T-helper 17 cell (primary cell): ENCODE data around the gene LACTBL1. TPM values are rescaled to one million over a fixed set of nuclear protein-coding genes. Genes with fewer than 3 reads are reported as not detected.

ENCODE experiments used
- ATAC-seq: fragments of 150-1000 bp; cut with Tn5 transposase; 2 replicates; pipeline ENCODE4 v1.10.0; 2021; ENCODE audit warnings: mild to moderate bottlenecking, moderate library complexity
- DNase-seq, 3 donors: peaks; one replicate each; pipeline versions ENCODE4 v3.0.0 to v3.0.0-alpha.2; 2020 to 2021
- H3K9me3 ChIP-seq: one replicate; pipeline ENCODE4 v1.7.0; 2013; ENCODE audit warnings: low read length, mild to moderate bottlenecking; ENCODE audit not compliant: control insufficient read depth, poor library complexity, severe bottlenecking
- H3K27ac Mint-ChIP-seq: one replicate; pipeline ENCODE4 v1.8.0; 2022; ENCODE audit warnings: mild to moderate bottlenecking, moderate library complexity, mixed read lengths
- H3K27me3 Mint-ChIP-seq: one replicate; pipeline ENCODE4 v1.8.0; 2022; ENCODE audit warnings: mixed read lengths
- H3K36me3 Mint-ChIP-seq: one replicate; pipeline ENCODE4 v1.8.0; 2022; ENCODE audit warnings: low read depth, mixed read lengths
- H3K4me1 Mint-ChIP-seq: one replicate; pipeline ENCODE4 v1.8.0; 2022; ENCODE audit warnings: mild to moderate bottlenecking, mixed read lengths
- H3K4me3 Mint-ChIP-seq: one replicate; pipeline ENCODE4 v1.8.0; 2022; ENCODE audit warnings: mild to moderate bottlenecking, moderate library complexity, mixed read lengths
- total RNA-seq, 4 donors: library from RNA in 2 of 4; stranded (reverse) in 2 of 4; gene quantifications; one replicate each; pipeline ENCODE4 v1.2.3 and lab custom pipeline; 2022 to 2026

LACTBL1 gene
- total RNA-seq, 2 donors from 2014 or later: not detected

DNA sequence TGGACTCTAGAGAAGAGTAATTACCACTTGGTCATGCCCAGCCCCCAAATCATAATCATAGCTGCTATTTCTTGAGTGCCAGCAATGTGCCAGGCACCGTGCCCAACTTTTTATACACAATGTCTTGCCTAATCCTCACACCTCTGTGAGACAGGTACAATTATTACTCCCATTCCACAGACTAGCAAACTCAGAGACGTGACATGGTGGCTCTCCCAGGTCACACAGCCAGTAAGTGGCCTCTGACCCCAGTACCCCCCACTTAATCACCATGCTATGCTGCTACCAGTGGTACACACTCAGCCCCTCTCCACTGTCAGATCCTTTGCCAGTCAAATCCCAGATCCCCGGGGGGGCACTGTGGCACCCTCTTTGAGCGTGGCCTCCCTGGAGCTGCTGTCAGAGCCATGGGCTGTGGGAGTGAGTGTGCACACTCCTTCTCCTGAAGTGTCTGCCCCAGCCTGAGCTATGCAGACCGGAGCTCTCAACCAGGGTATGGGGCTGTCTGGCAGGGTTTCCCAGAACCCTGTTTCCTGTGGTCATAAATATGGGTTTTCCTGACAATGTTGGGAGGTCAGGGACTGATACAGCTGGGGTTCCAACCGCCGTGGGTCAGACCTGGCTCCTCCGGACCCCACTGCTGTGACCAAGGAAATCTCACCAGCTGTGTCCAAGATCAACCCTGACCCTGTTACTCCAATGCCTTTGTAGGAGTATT is 51.8 kb downstream of the LACTBL1 start:
- H3K27ac Mint-ChIP-seq: no peak overlapping the region
- no peaks in the 10 kb centered on the region for H3K9me3 ChIP-seq
- peaks cover 2% of the 10 kb centered on the region for H3K36me3 Mint-ChIP-seq
- no peak for ATAC-seq
- DNase-seq: no peak
- H3K27me3 Mint-ChIP-seq: peaks cover 52% of the 10 kb centered on the region
- H3K4me1 Mint-ChIP-seq: peaks cover 2% of the 10 kb centered on the region
- no peak overlapping the region for H3K4me3 Mint-ChIP-seq

DNA sequence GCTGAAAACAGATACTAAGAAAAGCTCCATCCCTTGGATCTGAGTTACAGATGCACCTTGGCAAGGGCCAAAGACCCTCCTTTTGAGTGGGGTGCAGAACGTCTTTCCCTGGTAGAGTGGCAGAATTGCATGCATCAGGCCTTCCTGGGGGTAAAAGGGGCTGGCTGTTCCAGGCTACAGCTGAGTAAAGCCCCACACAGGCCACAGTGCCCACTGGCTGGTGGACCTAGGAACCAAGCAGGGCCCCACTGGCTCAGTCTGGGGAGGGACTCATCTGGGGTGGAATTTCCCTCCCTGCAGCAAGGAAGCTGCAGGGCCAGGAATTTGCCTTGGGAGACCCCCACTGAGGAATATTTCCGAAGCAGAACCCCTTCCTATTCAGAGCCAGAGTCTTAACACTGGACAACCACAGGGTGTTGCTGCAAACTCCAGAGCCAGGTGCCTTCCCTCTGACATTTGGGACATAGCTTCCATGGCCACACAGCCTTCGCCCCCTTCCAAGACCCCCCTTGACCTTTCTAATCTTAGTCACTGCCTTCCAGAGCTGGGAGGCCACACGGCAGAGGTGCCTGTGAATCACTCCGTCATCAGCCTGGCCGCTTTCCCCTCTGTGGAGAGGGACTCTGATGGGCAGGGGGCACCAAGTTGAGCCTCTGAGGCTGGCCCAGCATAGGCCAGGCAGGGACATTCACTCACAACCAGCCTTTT is 52.5 kb downstream of the LACTBL1 start:
- H3K27me3 Mint-ChIP-seq: peaks cover 57% of the 10 kb centered on the region
- H3K36me3 Mint-ChIP-seq: peaks cover 2% of the 10 kb centered on the region
- no peaks in the 10 kb centered on the region for H3K9me3 ChIP-seq
- DNase-seq: no peak
- ATAC-seq: no peak
- H3K4me1 Mint-ChIP-seq: peaks cover 2% of the 10 kb centered on the region
- no peak overlapping the region for H3K4me3 Mint-ChIP-seq
- H3K27ac Mint-ChIP-seq: no peak overlapping the region

DNA sequence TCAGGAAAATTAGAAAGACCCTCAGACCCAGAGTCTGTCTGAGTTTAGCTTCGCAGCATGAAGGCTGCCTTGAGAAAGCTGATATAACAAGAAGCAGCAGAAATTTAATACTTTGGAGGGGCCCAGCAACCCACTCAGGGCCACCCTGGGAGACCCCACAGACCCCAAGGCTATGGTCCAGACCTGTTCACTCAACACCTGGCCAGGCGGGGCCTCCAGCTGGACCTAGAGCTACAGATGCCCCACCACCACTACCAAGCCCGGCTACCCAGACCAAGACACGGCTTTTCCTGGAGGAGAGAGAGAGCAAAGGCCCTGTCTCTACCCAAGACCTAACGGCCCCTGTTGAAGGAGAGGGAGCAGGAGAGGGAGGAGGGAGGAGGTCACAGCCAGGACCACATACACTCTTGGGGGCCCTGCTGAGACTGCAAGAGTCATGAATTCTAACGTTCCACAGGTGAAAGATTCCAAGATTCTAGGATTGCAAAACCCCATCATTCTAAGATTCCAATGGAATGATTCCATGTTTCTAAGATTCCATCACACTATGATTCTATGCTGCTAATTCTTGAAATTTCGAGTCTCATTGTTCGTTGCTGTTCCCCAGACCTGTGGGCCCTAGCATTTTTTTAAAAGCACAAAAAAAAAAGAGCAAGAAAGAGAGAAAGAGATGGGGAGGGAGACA is 53.2 kb downstream of the LACTBL1 start:
- H3K36me3 Mint-ChIP-seq: no peaks in the 10 kb centered on the region
- H3K27me3 Mint-ChIP-seq: peaks cover 61% of the 10 kb centered on the region
- H3K27ac Mint-ChIP-seq: no peak overlapping the region
- DNase-seq (no peak), ATAC-seq (no peak)
- H3K4me3 Mint-ChIP-seq: no peak overlapping the region
- no peaks in the 10 kb centered on the region for H3K9me3 ChIP-seq
- no peaks in the 10 kb centered on the region for H3K4me1 Mint-ChIP-seq

DNA sequence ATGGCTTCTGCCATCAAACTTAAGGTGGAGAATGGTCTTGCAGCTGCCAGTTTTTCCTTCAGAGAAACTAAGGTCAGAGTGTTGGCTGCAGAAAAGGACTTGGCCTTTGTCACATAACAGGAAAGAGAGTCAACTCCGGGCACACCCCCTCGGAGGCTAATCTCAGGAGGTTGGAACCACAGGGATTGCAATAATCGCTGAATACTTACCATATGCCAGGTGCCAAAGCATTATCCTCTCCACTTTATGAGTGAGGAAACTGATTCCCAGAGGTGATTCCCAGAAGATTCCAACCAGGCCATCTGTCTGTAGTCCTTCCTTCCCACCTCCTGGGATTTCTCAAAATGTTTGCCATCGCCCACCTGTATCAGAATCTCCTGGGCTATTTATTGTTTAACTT is 54.0 kb downstream of the LACTBL1 start:
- no peaks in the 10 kb centered on the region for H3K9me3 ChIP-seq
- Mint-ChIP-seq H3K36me3 (no peaks in the 10 kb centered on the region), H3K27me3 (peaks cover 62% of the 10 kb centered on the region), H3K4me3 (no peak overlapping the region), H3K27ac (no peak overlapping the region), H3K4me1 (no peaks in the 10 kb centered on the region)
- no peak for DNase-seq
- no peak for ATAC-seq

DNA sequence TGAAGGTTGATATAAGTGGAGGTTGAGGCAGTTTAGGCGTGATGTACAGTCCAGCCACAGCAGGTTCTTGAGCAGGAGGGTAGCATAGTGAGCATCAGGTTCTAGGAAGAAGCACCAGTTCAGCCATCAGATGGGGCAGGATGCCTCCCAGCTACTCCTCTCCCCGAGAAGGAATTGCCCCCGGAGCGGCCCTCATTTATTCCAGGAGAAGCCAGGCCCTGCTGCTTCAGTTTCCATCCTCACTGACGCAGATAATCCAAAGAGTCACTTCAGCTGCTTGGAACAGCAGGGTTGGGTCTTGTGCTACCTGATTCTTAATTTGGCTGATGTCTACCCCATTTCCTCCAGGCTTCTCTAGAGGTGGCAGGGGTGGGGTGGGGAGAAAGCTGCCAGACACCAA is 54.7 kb downstream of the LACTBL1 start:
- Mint-ChIP-seq H3K36me3 (no peaks in the 10 kb centered on the region), H3K4me3 (no peak overlapping the region), H3K4me1 (no peaks in the 10 kb centered on the region), H3K27me3 (peaks cover 62% of the 10 kb centered on the region), H3K27ac (no peak overlapping the region)
- no peaks in the 10 kb centered on the region for H3K9me3 ChIP-seq
- DNase-seq: no peak
- no peak for ATAC-seq

DNA sequence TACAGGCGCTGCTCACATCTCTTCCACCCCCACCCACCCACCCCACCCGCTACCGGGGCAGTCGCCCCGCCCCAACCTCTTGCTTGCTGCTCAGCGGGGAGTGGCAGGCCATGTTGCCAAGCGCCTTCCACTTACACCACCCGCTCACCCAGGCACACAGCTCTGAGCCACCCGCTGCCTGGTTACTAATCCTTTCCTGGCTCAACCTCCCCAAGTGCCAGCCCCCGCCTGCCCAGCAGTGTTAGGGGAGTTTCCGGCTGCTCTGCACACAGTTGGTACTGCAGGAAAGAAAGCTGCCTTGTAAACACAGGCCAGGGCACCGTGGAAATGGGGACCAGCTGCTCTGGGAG is 56.2 kb downstream of the LACTBL1 start:
- no peak overlapping the region for H3K27ac Mint-ChIP-seq
- no peaks in the 10 kb centered on the region for H3K9me3 ChIP-seq
- ATAC-seq: no peak
- no peaks in the 10 kb centered on the region for H3K4me1 Mint-ChIP-seq
- no peak overlapping the region for H3K4me3 Mint-ChIP-seq
- H3K36me3 Mint-ChIP-seq: no peaks in the 10 kb centered on the region
- H3K27me3 Mint-ChIP-seq: peaks cover 62% of the 10 kb centered on the region
- no peak for DNase-seq

DNA sequence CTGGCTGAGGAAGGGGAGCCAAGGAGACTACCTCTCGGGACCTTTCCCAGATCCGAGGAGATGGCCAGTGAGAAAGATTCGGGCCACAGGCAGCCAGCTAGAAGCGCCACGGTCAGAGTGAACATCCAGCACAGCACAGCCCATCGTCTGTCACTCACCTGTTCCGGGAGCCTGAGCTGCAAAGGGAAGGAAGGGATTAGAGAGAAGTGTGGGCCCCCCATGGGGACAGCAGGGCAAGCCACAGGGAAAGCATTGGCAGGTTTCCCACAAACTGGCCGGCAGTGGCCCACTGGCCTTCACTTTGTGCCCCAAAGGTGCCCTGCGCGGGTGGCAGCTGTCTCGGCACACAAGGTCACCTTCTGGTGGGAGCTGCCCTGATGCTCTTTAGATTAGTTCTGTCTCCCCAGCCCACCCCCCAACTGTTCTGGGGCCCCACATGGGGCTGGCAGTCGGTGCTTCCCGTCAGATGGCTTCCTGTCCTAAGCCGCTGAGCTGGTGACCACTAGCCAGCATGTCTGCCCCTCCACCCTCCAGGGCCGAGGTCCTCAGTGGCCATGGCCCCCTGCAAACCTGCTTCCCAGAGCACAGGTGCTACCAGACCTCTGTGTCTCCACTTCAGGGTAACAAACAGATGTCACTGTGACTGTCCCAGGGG is 56.7 kb downstream of the LACTBL1 start:
- Mint-ChIP-seq H3K27me3 (peaks cover 57% of the 10 kb centered on the region), H3K4me1 (no peaks in the 10 kb centered on the region), H3K4me3 (no peak overlapping the region), H3K27ac (no peak overlapping the region), H3K36me3 (no peaks in the 10 kb centered on the region)
- H3K9me3 ChIP-seq: no peaks in the 10 kb centered on the region
- ATAC-seq (no peak), DNase-seq (no peak)

DNA sequence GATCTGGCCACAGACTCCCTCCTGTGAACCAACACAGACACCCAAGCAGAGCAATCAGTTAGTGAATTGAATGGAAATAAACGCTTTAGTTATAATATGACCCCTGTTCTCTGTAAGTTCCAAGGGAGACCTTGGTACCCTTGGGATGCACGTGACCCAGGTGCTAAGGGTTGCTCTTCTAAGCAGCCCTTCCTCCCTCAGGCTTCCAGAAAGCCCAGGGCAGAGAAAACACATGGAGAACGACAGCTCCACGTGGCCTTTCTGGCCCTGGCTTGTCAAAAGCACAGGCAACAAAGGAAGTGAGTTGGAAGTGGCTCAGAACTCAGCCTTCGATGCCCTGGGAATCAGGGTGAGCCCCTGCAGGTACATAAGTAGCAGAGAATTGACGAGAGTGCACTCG is 57.4 kb downstream of the LACTBL1 start:
- Mint-ChIP-seq H3K4me1 (no peaks in the 10 kb centered on the region), H3K36me3 (no peaks in the 10 kb centered on the region), H3K27me3 (peaks cover 51% of the 10 kb centered on the region), H3K4me3 (no peak overlapping the region), H3K27ac (no peak overlapping the region)
- no peak for ATAC-seq
- H3K9me3 ChIP-seq: no peaks in the 10 kb centered on the region
- DNase-seq: no peak

DNA sequence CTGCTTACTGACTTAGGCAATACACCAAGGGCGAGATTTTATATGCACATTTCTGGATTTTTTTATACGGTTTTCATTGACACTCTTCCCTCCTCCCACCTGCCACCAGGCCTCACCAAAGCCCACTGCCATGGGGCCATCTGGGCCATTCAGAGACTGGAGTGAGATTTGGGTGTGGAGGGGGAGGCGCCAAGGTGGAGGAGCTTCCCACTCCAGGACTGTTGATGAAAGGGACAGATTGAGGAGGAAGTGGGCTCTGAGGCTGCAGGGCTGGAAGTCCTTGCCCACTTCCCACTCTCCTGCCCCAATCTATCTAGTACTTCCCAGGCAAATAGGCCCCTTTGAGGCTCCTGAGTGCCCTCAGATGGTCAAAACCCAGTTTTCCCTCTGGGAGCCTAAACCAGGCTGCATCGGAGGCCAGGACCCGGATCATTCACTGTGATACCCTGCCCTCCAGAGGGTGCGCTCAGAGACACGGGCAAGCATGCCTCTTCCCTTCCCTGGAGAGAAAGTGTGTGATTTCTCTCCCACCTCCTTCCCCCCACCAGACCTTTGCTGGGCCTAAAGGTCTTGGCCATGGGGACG is 57.9 kb downstream of the LACTBL1 start:
- no peaks in the 10 kb centered on the region for H3K4me1 Mint-ChIP-seq
- H3K9me3 ChIP-seq: no peaks in the 10 kb centered on the region

DNA sequence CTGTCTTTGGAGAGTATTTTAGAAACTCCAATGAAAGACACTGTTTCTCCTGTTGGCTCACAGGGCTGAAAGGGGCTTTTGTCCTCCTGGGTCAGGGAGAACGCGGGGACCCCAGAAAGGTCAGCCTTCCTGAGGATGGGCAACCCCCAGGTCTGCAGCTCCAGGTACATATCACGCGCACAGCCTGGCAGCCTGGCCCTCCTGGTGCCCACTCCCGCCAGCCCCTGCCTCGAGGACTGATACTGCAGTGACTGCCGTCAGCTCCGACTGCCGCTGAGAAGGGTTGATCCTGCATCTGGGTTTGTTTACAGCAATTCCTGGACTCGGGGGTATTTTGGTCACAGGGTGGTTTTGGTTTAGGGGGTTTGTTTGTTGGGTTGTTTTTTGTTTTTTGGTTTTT is 58.5 kb downstream of the LACTBL1 start:
- ATAC-seq: no peak
- H3K4me1 Mint-ChIP-seq: no peaks in the 10 kb centered on the region
- no peak overlapping the region for H3K4me3 Mint-ChIP-seq
- H3K27ac Mint-ChIP-seq: no peak overlapping the region
- no peak for DNase-seq
- no peaks in the 10 kb centered on the region for H3K36me3 Mint-ChIP-seq
- no peaks in the 10 kb centered on the region for H3K9me3 ChIP-seq
- peaks cover 48% of the 10 kb centered on the region for H3K27me3 Mint-ChIP-seq

More for the DNA sequence above, 57.9 kb downstream of the LACTBL1 start:
- DNase-seq (no peak), ATAC-seq (no peak)
- peaks cover 51% of the 10 kb centered on the region for H3K27me3 Mint-ChIP-seq
- H3K4me3 Mint-ChIP-seq: no peak overlapping the region
- H3K36me3 Mint-ChIP-seq: no peaks in the 10 kb centered on the region
- no peak overlapping the region for H3K27ac Mint-ChIP-seq

DNA sequence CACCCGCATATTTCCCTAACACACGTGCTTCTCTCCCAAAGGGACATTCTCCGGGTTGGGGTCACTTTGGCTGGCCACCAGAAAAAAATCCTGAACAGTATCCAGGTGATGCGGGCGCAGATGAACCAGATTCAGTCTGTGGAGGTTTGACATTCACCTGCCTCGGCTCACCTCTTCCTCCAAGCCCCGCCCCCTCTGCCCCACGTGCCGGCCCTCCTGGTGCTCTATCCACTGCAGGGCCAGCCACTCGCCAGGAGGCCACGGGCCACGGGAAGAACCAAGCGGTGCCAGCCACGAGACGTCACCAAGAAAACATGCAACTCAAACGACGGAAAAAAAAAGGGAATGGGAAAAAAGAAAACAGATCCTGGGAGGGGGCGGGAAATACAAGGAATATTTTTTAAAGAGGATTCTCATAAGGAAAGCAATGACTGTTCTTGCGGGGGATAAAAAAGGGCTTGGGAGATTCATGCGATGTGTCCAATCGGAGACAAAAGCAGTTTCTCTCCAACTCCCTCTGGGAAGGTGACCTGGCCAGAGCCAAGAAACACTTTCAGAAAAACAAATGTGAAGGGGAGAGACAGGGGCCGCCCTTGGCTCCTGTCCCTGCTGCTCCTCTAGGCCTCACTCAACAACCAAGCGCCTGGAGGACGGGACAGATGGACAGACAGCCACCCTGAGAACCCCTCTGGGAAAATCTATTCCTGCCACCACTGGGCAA is 59.1 kb downstream of the LACTBL1 start:
- no peak for DNase-seq
- Mint-ChIP-seq H3K27me3 (peaks cover 45% of the 10 kb centered on the region), H3K4me1 (no peaks in the 10 kb centered on the region), H3K36me3 (no peaks in the 10 kb centered on the region), H3K4me3 (no peak overlapping the region), H3K27ac (no peak overlapping the region)
- no peak for ATAC-seq
- H3K9me3 ChIP-seq: no peaks in the 10 kb centered on the region

DNA sequence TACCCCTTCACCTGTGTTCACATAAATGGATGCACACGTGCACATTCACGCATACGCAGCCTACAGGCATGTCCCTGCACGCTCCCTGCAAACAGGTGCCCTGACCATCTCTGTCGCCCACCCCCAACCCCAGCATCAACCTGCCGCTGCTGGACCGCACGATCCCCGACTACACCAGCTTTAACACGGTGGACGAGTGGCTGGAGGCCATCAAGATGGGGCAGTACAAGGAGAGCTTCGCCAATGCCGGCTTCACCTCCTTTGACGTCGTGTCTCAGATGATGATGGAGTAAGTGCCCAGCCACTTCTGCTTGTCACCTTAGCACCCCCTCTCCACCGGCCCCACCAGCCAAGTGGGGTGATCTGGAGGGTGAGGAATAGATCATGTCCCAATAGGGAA is 60.4 kb downstream of the LACTBL1 start:
- no peaks in the 10 kb centered on the region for H3K9me3 ChIP-seq
- DNase-seq: no peak
- ATAC-seq: no peak
- Mint-ChIP-seq H3K27ac (no peak overlapping the region), H3K27me3 (peaks cover 47% of the 10 kb centered on the region), H3K36me3 (no peaks in the 10 kb centered on the region), H3K4me1 (no peaks in the 10 kb centered on the region), H3K4me3 (no peak overlapping the region)
